Fibroblast of skin of left quadriceps (primary cell): ENCODE measurements around the gene ZBTB49.
A peak's percentile ranks its signal among the peaks of the same experiment; 100 is the strongest.
"Not testable (repeated sequence)": the region's sequence is repeated elsewhere in the genome, so short reads cannot be mapped to it uniquely, and the experiment has no call there.

Source experiments
- DNase-seq, 2 experiments: peaks; one replicate each; pipeline ENCODE4 v3.0.0-alpha.2; 2013; ENCODE audit warnings: low read depth in 2 of 2

Gene ZBTB49

DNA sequence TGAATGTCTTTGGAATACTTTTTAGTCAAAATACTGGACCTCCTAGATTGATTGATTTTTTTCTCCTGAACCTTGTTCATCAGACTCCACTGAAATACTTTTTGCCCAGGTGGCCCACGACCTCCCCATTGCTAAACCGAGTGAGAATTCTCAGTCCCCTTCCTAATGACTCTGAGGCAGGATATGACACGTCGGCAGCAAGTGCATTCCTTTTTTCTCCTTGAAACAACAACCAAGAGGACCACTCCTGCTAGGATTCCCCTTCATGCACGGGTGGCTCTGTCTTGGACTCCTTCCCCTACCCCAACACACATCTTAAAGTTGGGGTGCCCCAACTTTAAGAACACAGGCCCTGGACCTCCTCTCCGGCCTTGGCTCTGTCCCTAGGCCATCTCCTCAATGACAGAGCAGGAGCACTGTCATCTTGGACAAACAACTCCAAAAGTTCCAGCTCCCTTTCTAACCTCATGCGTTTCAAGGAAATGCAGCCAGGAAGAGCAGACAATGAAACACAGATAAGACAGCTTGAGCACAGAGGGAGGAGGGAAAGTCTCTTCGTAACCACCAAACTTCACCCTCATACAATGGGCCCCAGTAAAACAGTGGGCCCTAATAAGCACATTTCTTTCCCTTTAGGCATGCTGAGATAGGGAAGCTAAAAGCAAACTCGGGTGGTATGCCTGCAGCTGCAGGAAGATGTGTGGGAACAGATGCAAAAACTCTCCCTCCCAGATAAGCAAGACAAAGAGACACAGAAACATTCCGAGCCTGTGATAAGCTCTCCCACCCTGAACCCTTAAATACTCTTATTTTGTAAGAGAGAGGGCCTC is 33.9 kb downstream of the ZBTB49 start:
- no peak for DNase-seq

DNA sequence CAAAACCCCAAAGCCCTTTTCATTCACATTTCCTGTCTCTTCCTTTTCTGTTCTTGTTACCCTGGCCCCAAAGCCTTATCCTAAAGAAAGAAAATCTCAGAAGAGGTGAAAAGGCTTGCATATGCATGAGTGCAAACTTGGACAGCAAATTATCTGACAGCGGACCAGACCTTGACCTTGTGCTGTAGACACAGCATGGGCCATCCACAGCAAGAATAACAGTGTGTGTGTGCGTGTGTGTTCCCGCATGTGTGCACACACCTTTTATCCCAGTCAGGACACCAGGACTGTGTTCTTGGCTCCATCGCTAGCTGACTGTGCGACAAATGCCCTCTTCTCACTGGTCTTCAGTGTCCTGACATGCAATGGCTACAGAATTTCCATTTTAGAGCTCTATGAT is 35.3 kb downstream of the ZBTB49 start:
- DNase-seq, result no peak

DNA sequence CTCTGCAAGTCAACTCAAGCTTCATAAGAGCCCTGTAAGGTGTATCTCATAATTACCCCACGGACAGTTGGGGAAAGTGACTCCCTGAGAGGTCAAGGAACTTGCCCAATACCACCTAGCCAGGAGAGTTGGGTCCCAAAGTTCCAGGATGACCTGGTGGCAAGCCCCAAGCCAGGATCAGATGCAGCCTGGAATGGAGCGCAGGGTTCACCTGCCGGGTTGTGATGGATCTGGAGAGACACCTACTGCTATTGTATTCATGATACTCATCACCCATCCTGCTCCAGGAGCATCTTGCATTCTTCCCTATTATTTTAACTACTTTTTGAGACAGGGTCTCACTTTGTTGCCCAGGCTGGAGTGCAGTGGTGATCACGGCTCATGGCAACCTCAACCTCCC is 36.1 kb downstream of the ZBTB49 start:
- DNase-seq, result no peak

DNA sequence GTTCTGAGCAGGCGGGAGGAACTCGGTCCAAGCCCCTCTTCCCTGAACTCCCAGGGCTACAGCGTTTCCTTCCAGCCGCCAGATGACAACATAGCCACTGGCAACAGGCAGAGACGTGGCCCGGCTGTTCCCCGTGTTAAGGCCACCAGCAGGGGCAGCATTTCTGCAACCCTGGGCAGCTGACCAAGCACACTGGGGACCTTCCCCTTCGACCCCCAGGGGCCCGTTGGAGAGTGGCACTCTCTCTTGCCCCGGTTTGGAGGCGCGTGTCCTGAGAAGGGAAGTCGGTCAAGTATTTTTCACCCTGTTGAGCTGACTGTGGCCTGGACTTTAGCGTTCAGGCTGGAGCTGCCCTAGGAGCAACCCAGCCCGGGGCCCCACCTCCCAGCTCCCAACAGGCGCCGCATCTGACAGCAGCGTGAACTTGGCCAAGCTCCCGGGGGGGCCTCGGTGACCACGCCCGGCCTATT is 37.6 kb downstream of the ZBTB49 start:
- DNase-seq, result no peak

DNA sequence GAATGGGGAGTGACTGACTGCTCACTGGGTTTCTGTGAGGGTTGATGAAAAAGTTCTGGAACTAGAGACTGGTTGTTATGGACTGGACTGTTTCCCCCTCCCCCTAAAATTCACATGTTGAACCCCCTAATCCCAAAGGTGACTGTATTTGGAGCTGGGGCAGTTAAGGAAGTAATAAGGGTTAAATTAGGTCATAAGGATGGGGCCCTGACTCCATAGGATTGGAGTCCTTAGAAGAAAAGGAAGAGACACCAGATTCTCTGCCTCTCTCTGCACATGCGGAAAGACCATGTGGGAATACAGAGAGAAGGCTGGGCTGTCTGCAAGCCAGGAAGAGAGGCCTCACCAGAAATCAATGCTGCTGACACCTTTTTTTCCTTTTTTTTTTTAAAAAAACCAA is 38.2 kb downstream of the ZBTB49 start:
- no peak for DNase-seq

DNA sequence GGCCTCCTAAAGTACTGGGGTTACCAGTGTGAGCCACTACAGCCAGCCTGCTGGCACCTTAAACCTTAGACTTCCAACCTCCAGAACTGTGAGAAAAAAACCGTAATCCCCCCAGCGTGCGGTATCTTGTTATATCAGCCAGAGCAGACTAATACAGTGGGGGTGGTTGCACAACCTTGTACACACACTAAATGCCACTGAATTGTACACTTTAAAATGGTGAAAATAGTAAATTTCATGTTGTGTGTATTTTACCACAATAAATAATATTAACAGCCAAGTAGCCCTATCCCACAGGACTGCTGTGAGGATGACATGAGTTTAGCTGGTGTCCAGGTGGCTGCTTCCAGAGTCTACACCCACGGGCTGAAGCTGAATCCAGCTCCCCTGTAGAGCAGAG is 38.8 kb downstream of the ZBTB49 start:
- no peak for DNase-seq

DNA sequence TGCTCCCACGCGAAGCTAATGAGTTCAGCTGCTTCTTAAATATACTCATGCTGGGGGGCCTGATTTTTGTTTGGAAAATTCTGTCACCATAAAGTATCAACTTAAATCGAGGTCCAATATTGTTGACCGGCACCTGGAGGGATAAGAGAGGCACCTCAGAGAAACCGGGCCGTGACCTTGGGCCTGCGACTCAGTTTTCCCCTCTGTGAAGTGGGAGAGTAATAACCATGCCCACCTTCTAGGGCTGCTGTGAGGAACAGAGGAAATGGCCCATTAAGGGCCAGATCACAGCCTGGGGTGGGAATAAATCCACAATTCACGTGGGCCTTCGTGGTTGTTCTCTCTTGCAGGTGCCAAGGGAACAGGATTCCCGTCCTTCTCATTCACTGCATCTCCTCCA is 39.4 kb downstream of the ZBTB49 start:
- no peak for DNase-seq

DNA sequence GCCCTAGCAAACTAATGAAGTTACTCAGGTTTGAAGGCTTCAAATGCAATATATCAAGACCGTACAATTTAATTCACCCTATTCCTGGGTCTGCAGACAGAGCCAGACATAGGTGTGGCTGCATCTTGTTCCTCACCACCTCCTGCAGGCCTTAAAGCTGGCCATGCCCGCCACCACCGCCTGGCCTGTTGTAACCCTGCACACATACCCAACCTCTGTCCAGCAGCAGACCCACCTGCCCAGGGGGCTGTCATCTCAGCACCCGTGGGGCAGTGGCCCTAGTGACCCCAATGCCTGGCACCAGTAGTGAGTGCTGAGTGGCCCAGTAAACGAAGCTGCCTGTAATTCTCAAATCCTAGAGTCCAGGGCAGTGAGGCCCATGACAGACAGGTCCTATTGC is 40.7 kb downstream of the ZBTB49 start:
- DNase-seq, result no peak

DNA sequence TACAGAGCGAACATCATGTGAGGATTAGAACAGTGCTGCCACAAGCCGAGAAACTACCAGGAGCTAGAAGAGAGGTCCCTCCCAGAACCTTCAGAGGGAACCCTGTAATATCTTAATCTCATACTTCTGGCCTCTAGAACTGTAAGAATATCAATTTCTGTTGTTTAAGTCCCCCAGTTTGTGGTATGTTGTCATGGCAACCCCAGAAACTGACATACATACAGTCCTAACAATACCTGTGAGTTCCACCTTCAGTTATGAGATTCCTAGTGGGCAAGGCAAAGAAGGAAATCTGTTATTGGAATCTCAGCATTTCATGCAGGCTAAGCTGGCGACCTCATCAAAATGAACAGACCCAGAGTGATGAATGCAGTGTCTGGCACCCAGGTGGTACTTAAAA is 42.5 kb downstream of the ZBTB49 start:
- no peak for DNase-seq

DNA sequence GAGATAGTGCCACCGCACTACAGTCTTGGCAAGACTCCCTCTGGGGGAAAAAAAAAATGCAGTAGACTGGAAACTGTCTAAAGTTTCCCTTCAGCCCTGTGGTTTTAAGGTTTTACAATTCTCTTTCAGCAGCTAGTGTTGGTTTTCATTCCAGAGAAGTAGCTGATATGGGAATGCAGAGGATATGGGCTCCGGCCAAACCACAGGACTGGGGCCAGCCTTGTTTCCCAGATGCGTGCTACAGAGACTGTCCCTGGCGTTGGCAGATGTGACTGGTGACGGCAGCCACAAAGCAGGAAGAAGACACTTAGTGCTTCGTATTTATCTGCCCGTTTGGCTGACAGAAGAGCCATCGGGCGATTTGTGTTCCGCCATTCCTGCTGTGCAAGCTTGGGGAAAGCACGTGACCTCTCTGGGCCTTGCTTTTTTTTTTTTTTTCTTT is 43.2 kb downstream of the ZBTB49 start:
- DNase-seq, result peak; percentile 69 to 70

DNA sequence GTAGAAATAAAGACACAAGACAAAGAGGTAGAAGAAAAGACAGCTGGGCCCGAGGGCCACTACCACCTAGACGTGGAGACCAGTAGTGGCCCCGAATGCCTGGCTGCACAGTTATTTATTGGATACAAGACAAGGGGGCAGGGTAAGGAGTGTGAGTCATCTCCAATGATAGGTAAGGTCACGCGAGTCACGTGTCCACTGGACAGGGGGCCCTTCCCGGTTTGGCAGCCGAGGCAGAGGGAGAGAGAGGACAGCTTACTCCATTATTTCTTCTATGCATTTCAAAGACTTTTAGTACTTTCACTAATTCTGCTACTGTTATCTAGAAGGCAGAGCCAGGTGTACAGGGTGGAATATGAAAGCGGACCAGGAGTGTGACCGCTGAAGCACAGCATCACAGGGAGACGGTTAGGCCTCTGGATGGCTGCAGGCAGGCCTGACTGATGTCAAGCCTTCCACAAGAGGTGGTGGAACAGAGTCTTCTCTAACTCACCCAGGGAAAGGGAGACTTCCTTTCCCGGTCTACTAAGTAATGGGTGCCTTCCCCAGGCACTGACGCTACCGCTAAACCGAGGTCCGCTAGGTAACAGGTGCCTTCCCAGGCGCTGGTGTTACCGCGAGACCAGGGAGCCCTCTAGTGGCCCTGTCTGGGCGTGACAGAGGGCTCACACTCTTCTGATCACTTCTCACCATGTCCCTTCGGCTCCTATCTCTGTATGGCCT is 44.9 kb downstream of the ZBTB49 start:
- peak in 1 of 2 experiments; percentile 4 for DNase-seq

DNA sequence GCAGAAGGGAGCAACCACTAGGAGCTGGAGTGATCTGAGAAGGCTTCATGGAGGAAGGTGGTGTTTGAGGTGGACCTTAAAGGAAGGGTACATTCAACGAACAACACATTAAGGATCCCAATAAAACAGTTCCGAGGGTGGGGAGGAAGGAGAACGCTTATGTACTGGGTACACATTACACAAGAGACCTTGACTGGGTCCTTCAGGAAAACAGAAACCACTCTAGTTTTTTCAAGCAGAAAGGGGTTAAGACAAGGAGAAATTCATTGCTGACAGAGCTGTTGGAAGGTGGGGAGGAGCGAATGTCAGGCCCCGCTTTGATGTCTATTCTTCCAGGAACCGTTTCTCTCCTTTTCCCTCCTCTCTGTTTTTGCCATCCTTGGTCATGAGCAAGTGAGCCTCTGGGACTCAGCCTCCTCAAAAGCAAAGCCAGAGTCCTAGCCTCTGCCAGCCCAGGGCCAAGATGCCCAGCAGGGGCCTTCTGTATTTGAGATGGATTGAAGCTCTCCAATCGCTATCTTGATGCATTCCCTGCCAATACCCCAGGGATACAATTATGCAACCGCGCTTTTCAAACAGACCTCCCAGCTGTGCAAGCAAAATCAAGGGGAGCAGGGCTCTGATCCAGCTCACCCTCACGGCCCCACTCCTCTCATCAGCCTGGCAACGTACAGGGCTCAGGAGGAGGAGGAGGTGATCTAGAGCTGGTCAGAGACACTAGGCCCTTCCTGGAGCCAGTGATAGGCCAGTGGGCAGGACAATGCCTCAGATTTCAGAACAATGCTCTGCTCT is 48.4 kb downstream of the ZBTB49 start:
- DNase-seq, result no peak

DNA sequence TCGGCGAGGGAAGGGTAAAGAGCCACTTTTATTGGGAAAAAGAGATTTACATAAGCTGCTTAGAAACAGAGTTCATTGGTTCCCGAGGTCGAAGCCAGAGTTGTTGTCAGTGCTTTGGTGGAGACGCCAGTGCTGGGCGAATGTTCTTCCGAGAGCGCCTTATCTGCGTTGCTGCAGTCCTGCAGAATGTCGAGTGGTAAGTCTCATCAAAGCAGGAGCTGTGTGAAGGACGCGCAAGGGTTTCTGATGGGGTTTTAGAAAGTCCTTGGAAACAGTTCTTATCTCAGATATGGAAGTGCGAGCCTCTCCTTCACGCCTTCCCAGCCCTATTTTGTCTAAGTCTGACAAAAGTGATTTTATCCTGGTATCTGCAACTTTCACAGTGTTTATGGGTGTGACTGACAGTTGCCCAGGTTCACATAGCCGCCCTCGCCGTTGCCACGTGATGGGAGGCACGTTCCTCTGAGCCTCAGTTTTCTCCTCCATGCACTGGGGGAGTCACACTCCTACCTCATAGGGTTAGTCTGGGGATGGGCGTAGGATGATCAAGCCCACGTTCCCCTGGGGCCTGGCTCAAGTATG is 49.5 kb downstream of the ZBTB49 start:
- no peak for DNase-seq

DNA sequence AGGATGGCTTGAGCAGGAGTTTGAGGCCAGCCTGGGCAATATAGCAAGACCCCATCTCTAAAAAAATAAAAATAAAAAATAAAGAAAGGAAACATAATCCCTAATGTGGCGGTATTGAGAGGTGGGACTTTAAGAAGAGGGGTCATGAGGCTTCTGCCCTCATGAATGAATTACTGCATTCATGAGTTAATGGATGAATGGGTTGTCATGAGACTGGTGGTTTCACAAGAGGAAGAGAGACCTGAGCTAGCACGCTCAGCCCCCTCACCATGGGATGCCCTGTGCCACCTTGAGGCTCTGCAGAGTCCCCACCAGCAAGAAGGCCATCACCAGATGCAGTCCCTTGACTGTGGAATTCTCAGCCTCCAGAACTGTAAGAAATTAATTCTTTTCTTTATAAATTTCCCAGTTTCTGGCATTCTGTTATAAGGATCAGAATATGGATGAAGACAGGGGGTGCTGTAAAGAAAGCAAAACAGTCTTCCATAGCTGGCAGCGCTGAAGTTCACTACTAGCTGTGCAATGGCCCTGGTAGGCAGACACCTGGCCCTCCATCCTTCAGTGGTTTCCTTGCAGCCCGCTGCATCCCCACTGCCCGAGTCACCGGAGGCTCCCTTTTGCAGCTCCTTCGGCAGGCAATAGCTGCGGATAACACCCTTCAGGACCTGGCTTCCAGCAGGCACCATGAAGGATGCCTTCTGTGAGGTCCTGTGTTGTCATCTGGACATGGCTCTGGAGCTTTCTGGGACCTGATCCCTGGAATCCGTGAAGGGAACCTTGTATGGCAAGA is 52.0 kb downstream of the ZBTB49 start:
- DNase-seq, result no peak

DNA sequence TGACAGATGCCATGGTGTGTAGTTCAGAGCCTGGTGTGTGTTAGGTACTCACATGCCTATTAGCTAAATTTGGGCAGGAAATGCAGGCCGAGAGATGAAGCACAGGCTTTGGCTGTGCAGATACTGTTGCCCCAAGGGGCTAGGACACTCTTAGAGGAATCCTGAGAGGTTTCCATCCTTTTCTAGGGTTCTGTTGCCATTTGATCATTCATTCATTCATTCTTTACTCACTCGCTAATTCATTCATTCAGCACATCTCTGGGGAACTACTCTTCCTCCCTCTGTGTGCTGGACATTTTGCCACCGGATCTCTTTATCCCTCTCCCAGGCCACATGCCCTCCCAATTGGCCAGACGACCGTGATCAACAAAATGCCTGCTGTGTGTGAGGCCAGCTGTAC is 53.0 kb downstream of the ZBTB49 start:
- no peak for DNase-seq

DNA sequence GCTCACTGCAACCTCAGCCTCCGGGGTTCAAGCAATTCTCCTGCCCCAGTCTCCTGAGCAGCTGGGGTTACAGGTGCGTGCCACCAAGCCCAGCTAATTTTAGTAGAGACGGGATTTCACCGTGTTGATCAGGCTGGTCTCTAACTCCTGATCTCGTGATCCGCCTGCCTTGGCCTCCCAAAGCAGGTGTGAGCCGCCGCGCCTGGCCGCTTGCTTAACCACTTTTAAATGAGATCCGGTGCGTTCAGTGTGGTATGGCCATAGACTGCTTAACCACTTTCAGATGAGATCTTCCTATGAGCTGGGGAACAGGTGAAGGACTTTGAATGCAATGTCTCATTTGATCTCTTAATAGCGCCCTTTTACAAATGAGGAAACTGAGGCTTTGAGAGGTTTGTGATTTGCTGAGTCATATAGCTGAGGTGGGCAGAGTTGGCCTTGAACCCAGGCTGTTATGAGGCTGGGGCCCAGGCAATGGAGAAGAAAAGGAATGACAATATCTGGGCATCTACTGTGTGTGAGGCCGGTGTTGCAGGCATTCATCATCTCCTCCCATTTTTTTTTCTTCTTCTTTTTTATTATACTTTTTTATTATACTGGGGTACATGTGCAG is 55.0 kb downstream of the ZBTB49 start:
- no peak for DNase-seq

DNA sequence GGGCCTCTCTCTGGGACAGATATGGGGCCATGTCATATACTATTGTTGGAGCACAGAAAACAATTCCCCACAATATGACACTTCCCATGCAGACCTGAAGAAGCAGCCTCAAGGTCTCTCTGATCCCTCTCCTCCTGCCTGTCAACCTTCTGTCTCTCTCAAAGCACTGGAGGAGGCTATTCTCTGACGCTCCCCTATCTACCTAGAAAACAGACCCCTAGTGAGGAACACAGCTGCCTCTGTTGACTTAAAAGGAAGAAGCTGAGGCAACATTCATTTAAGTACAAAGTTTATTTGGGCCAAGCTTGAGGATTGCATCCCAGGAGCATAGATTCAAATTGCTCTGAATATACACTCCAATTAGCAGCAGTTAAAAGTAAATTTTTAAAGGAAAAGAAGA is 57.5 kb downstream of the ZBTB49 start:
- no peak for DNase-seq

DNA sequence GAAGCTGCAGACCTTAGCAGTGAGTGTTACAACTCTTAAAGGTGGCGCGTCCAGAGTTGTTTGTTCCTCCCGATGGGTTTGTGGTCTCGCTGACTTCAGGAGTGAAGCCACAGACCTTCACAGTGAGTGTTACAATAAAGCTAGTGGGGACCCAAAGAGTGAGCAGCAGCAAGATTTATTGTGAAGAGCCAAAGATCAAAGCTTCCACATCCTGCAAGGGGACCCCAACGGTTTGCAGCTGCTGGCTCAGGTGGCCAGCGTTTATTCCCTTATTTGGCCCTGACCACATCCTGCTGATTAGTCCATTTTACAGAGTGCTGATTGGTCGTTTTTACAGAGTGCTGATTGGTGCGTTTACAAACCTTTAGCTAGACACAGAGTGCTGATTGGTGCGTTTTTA is 58.5 kb downstream of the ZBTB49 start:
- not testable (repeated sequence) for DNase-seq

DNA sequence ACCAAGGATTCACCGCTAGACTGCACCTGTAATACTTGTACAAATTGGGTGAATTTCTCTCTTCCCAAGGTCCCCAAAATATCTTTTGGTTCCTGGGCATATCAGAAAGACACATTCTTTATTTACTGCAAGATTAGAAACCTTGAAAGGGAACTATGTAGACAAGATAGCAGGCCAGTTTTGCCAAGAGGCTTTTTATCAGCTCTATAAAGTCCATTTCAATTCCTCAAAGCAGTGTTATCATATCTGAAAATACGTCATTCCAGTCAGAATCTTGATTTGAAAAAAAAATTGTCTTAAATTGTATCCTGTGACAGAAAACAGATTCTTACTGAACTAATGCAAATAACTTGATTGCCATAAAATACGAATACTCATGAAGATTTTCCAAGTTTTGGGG is 59.8 kb downstream of the ZBTB49 start:
- DNase-seq, result no peak

DNA sequence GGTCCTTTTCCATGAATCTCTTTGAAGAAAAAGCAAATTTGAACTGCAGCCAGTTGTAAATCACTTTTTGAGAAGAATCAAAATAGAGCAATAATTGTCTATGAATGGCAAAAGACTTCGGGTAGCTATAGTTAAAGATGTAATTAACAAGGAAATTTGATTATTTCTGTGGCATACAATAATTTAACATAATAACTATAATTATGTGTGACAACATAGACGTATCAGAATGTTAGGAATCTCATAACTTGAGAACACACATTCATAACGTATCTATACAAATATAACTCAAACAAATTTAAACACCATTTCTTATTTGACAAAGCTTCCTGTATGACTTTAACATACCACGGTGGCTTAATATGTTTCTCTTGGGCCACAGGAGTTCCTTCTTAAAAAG is 60.9 kb downstream of the ZBTB49 start:
- DNase-seq, result no peak

DNA sequence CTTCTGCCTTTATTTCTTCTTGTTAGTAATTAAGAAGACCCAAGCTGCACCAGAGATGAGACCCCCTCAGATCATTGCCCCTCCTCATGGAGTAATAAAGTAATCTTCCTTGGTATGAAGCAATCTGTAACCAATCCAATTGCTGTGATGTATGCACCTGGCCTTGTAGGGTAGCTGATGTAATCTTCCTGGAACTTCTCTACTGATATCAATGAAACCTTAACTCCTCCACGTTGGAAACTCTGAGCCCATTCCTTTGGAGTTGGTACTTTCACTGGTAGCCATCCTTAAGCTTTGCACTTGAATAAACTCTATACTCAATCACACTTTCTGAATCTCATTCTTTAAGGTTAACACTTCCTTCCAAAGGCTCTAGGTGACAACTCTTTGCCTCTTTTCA is 65.3 kb downstream of the ZBTB49 start:
- no peak for DNase-seq
